ENCODE data around the gene CCDC60. TPM values are rescaled to one million over a fixed set of nuclear protein-coding genes. Genes with fewer than 3 reads are reported as not detected.
"Not testable (repeated sequence)": the region's sequence is repeated elsewhere in the genome, so short reads cannot be mapped to it uniquely, and the experiment has no call there.

The CCDC60 gene
- total RNA-seq, 4 donors from 2014 or later, result not detected

DNA sequence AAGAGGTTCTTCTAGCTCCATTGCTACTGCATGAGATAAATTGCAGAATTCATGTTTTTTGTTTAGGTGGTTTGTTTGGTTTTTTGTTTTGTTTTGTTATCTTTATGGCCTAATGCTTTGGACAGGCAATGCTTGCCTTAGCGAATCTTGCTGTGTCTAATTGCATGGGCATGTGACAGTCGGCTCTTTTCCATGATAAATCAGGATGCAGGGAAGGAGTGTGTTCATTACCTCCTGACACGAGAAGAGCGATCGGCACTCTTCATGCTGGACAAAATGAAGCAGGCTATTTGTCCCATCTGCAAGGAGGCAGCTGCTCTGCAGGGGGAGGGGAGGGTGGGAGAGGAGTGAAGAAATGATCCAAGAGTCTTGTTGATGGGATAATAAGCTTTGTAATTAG, 6.5 kb downstream of the CCDC60 start:
- in situ Hi-C loops (cut with MboI; ENCODE audit: low sequenced_read_pairs in 4 of 4), result no loop called here
- intact Hi-C loops (cut with DNase I; ENCODE audit: low total_unique reads), result no loop called here
- Histone ChIP-seq H3K27ac (no peak overlapping the region), H3K4me3 (no peak overlapping the region), H3K9me3 (no peaks in the 10 kb centered on the region), H3K27me3 (peaks cover 8 to 11% (median 10%) of the 10 kb centered on the region in 3 donors), H3K4me1 (no peaks in the 10 kb centered on the region), H3K36me3 (no peaks in the 10 kb centered on the region)
- no peak for DNase-seq
- TF ChIP-seq POLR2A (IDR thresholded peaks at IDR 0.05), result no peak
- TF ChIP-seq, protein P1, sequence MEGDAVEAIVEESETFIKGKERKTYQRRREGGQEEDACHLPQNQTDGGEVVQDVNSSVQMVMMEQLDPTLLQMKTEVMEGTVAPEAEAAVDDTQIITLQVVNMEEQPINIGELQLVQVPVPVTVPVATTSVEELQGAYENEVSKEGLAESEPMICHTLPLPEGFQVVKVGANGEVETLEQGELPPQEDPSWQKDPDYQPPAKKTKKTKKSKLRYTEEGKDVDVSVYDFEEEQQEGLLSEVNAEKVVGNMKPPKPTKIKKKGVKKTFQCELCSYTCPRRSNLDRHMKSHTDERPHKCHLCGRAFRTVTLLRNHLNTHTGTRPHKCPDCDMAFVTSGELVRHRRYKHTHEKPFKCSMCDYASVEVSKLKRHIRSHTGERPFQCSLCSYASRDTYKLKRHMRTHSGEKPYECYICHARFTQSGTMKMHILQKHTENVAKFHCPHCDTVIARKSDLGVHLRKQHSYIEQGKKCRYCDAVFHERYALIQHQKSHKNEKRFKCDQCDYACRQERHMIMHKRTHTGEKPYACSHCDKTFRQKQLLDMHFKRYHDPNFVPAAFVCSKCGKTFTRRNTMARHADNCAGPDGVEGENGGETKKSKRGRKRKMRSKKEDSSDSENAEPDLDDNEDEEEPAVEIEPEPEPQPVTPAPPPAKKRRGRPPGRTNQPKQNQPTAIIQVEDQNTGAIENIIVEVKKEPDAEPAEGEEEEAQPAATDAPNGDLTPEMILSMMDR (IDR thresholded peaks at IDR 0.05 in 4 of 5, conservative IDR thresholded peaks at IDR 0.05 in 1 of 5), result no peak
- ATAC-seq, result no peak

DNA sequence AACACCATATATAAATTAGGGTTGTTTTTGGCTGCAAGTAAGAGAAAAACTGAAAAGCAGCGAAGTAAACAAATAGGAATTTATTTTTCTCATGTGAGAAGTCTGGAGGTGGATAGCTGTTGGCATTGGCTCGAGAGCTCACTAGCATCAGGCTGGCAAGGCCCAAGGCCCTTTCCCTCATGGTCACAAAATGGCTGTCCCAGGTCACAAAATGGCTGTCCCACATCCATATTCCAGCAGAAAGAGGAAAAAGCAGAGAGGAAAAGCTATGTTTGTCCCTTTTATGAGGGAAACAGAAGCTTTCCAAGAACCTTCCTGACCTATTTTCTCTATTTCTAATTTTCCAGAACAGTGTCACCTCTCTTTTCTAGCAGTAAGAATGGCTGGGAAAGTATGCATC, 7.5 kb downstream of the CCDC60 start:
- no peak overlapping the region for H3K4me3 ChIP-seq
- no peak for DNase-seq
- intact Hi-C loops (cut with DNase I; ENCODE audit: low total_unique reads), result no loop called here
- H3K4me1 ChIP-seq, result no peaks in the 10 kb centered on the region
- H3K27ac ChIP-seq, result no peak overlapping the region
- no peaks in the 10 kb centered on the region for H3K36me3 ChIP-seq
- H3K27me3 ChIP-seq, result peaks cover under 1 to 4% (median 1%) of the 10 kb centered on the region in 3 donors
- TF ChIP-seq, protein P1 (IDR thresholded peaks at IDR 0.05 in 4 of 5, conservative IDR thresholded peaks at IDR 0.05 in 1 of 5), result no peak
- TF ChIP-seq POLR2A (IDR thresholded peaks at IDR 0.05), result no peak
- in situ Hi-C loops (cut with MboI; ENCODE audit: low sequenced_read_pairs in 4 of 4), result no loop called here
- H3K9me3 ChIP-seq, result no peaks in the 10 kb centered on the region
- no peak for ATAC-seq

DNA sequence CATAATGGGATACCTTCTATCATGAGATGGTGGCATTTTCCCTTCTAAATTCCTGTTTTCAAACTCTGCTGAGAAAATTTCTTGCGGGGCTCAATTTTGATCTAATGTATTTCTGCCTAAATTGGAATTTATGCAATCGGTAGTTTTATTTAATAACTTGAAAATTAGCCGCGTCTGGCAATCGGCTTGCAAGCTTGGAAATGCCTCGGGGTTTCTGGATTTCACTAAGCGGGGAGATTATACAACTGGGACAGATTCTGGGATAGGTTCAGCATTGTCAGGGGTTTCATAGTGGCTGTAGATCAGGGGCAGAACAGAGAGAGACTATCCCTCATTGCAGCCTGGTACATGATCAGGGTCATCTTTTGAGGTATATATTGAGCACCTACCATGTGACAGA, 8.6 kb downstream of the CCDC60 start:
- ATAC-seq (no peak), DNase-seq (no peak)
- Histone ChIP-seq H3K4me1 (no peaks in the 10 kb centered on the region), H3K27me3 (peaks cover 0 to 4% (median 0%) of the 10 kb centered on the region in 3 donors), H3K4me3 (no peak overlapping the region), H3K36me3 (no peaks in the 10 kb centered on the region), H3K27ac (no peak overlapping the region), H3K9me3 (no peaks in the 10 kb centered on the region)
- in situ Hi-C loops (cut with MboI; ENCODE audit: low sequenced_read_pairs in 4 of 4) (no loop called here), intact Hi-C loops (cut with DNase I; ENCODE audit: low total_unique reads) (no loop called here)
- TF ChIP-seq, protein P1 (IDR thresholded peaks at IDR 0.05 in 4 of 5, conservative IDR thresholded peaks at IDR 0.05 in 1 of 5), result no peak
- no peak for TF ChIP-seq POLR2A (IDR thresholded peaks at IDR 0.05)

DNA sequence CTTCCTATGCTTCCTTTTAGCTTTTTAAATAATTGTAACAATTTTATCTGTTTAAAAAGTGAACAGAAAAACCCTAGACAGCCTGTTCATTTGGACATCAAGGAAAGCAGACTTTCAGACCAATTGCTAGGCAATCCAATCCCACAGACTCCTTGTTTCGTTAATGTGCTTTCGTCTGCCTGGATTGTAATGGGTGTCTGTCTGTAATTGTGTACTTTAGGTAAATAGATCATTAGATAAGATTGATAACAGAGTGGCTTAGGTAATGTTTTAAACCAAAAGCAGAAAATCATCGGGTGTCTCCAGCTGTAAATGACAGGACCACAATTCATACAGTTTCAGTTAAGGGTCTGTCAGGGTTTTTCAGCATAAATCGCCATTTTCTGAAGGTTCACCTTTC, 19.6 kb downstream of the CCDC60 start:
- no peak for ATAC-seq
- intact Hi-C loops (cut with DNase I; ENCODE audit: low total_unique reads), result no loop called here
- in situ Hi-C loops (cut with MboI; ENCODE audit: low sequenced_read_pairs in 4 of 4), result no loop called here

DNA sequence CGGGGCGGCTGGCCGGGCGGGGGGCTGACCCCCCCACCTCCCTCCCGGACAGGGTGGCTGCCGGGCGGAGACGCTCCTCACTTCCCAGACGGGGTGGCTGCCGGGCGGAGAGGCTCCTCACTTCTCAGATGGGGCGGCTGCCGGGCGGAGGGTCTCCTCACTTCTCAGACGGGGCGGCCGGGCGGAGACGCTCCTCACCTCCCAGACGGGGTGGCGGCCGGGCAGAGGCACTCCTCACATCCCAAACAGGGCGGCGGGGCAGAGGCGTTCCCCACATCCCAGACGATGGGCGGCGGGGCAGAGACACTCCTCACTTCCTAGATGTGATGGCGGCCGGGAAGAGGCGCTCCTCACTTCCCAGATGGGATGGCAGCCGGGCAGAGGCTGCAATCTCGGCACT, 25.8 kb downstream of the CCDC60 start:
- H3K27ac ChIP-seq; DNase-seq; in situ Hi-C loops (cut with MboI; ENCODE audit: low sequenced_read_pairs in 4 of 4); ATAC-seq; H3K9me3 ChIP-seq; intact Hi-C loops (cut with DNase I; ENCODE audit: low total_unique reads); H3K4me3 ChIP-seq; H3K27me3 ChIP-seq; H3K36me3 ChIP-seq; H3K4me1 ChIP-seq: not testable (repeated sequence)

More for the DNA sequence above, 19.6 kb downstream of the CCDC60 start:
- peaks cover 0 to 4% (median 0%) of the 10 kb centered on the region in 3 donors for H3K27me3 ChIP-seq
- H3K9me3 ChIP-seq, result no peaks in the 10 kb centered on the region
- no peaks in the 10 kb centered on the region for H3K4me1 ChIP-seq
- H3K27ac ChIP-seq, result no peak overlapping the region
- no peak overlapping the region for H3K4me3 ChIP-seq
- no peak for DNase-seq
- no peak for TF ChIP-seq POLR2A (IDR thresholded peaks at IDR 0.05)
- TF ChIP-seq, protein P1 (IDR thresholded peaks at IDR 0.05 in 4 of 5, conservative IDR thresholded peaks at IDR 0.05 in 1 of 5), result no peak
- no peaks in the 10 kb centered on the region for H3K36me3 ChIP-seq

Data from gastrocnemius medialis (tissue), 4 donors.